Glomerular visceral epithelial cell (primary cell): ENCODE measurements around the gene TTC39C.
"Not testable (repeated sequence)": the region's sequence is repeated elsewhere in the genome, so short reads cannot be mapped to it uniquely, and the experiment has no call there.

ENCODE experiments used
- DNase-seq: peaks from one replicate; pipeline ENCODE4 v3.0.0-alpha.2; 2016; ENCODE audit errors: extremely low spot score

The TTC39C gene

GRCh38 chr18:24053211-24053610, 38.7 kb downstream of the TTC39C start:
- no peak for DNase-seq

GRCh38 chr18:24054130-24054529, 39.6 kb downstream of the TTC39C start:
- DNase-seq = peak; percentile 77

GRCh38 chr18:24055009-24055804, 40.7 kb downstream of the TTC39C start:
- DNase-seq = no peak

GRCh38 chr18:24055878-24056277, 41.3 kb downstream of the TTC39C start:
- no peak for DNase-seq

- no peak for DNase-seq
Observed at GRCh38 chr18:24056506-24056905, 42.0 kb downstream of the TTC39C start.

- no peak for DNase-seq
Observed at GRCh38 chr18:24057804-24058203, 43.2 kb downstream of the TTC39C start.

- DNase-seq = not testable (repeated sequence)
Observed at GRCh38 chr18:24059385-24059784, 44.8 kb downstream of the TTC39C start.

- no peak for DNase-seq
Observed at GRCh38 chr18:24060644-24061043, 46.1 kb downstream of the TTC39C start.

- DNase-seq = peak; percentile 48
Observed at GRCh38 chr18:24063121-24063731, 48.7 kb downstream of the TTC39C start.

- peak; percentile 40 for DNase-seq
Observed at GRCh38 chr18:24064391-24065100, 50.0 kb downstream of the TTC39C start.

- DNase-seq = no peak
Observed at GRCh38 chr18:24065906-24066305, 51.4 kb downstream of the TTC39C start.

GRCh38 chr18:24068945-24069693, 54.6 kb downstream of the TTC39C start:
- DNase-seq = no peak

- no peak for DNase-seq
Observed at GRCh38 chr18:24071029-24071428, 56.5 kb downstream of the TTC39C start.

- DNase-seq = no peak
Observed at GRCh38 chr18:24071779-24072178, 57.2 kb downstream of the TTC39C start.

GRCh38 chr18:24072743-24073142, 58.2 kb downstream of the TTC39C start:
- DNase-seq = no peak

GRCh38 chr18:24073791-24074190, 59.2 kb downstream of the TTC39C start:
- no peak for DNase-seq

GRCh38 chr18:24074757-24075156, 60.2 kb downstream of the TTC39C start:
- DNase-seq = not testable (repeated sequence)

GRCh38 chr18:24075767-24076597, 61.4 kb downstream of the TTC39C start:
- DNase-seq = peak; percentile 97

- DNase-seq = no peak
Observed at GRCh38 chr18:24076950-24077349, 62.4 kb downstream of the TTC39C start.

- DNase-seq = no peak
Observed at GRCh38 chr18:24078391-24078790, 63.8 kb downstream of the TTC39C start.

- no peak for DNase-seq
Observed at GRCh38 chr18:24080861-24081260, 66.3 kb downstream of the TTC39C start.
